Lower lobe of right lung (tissue), 2 donors: ENCODE results near the gene RAPGEF2. TPM values are rescaled to one million over a fixed set of nuclear protein-coding genes. Genes with fewer than 3 reads are reported as not detected.

Experiments
- ATAC-seq, 2 donors: fragments of 200-7000 bp; cut with Tn5 transposase; one replicate each; pipeline ENCODE4 v1.9.1; 2020 to 2022; ENCODE audit warnings: mild to moderate bottlenecking in 2 of 2, moderate library complexity in 2 of 2
- DNase-seq: peaks from one replicate; pipeline ENCODE4 v3.0.0-alpha.2; 2020
- H3K27ac ChIP-seq: fragments of 200-600 bp; one replicate; pipeline ENCODE4 v1.8.0; 2022
- H3K27me3 ChIP-seq: fragments of 200-600 bp; one replicate; pipeline ENCODE4 v1.8.0; 2022; ENCODE audit warnings: low read depth
- H3K36me3 ChIP-seq: fragments of 200-600 bp; one replicate; pipeline ENCODE4 v1.8.0; 2022; ENCODE audit warnings: mild to moderate bottlenecking
- H3K4me1 ChIP-seq: fragments of 200-600 bp; one replicate; pipeline ENCODE4 v1.8.0; 2022
- H3K4me3 ChIP-seq: fragments of 200-600 bp; one replicate; pipeline ENCODE4 v1.8.0; 2022; ENCODE audit warnings: mild to moderate bottlenecking
- H3K9me3 ChIP-seq: fragments of 200-600 bp; one replicate; pipeline ENCODE4 v1.8.0; 2022
- intact Hi-C: fragments of 100-400 bp; cut with DNase I; formaldehyde crosslinking; loops from one replicate; pipeline ENCODE4 v1.11.0; 2022
- total RNA-seq: library from RNA; stranded (reverse); fragmentation: NEBNext Ultra II Directional; extraction: Animal tissue kit (Norgen Biotek cat#: 25700); gene quantifications from one replicate; pipeline ENCODE4 v1.2.1, GENCODE V29; 2021
- TF ChIP-seq, protein P1 (sequence below): fragments of 200-600 bp; IDR thresholded peaks from one replicate; pipeline ENCODE4 v1.8.0; 2022; ENCODE audit warnings: antibody characterized with exemption, mild to moderate bottlenecking
- donor health status: DM: no; HTN: yes; CAD: no; lungs with severe emphysema.

The RAPGEF2 gene
- total RNA-seq, 1 donor from 2014 or later = 66.4 TPM

DNA sequence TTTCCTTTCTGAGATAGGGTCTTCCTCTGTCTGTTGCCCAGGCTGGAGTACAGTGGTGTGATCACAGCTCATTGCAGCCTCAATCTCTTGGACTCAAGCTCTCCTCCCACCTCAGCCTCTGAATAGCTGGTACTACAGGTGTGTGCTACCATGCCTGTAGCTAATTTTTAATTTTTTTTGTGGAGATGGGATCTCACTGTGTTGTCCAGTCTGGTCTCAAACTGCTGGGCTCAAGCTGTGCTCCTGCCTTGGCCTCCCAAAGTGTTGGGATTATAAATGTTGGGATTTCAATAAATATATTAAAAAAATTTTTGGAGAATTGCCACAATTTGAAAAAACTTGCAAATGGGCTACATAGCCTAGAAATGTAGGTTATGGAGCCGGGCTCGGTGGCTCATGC is 18.5 kb downstream of the RAPGEF2 start:
- Histone ChIP-seq H3K36me3 (no peaks in the 10 kb centered on the region), H3K4me3 (no peak overlapping the region), H3K27ac (no peak overlapping the region), H3K4me1 (peaks cover 7% of the 10 kb centered on the region), H3K27me3 (no peaks in the 10 kb centered on the region), H3K9me3 (no peaks in the 10 kb centered on the region)
- TF ChIP-seq, protein P1, sequence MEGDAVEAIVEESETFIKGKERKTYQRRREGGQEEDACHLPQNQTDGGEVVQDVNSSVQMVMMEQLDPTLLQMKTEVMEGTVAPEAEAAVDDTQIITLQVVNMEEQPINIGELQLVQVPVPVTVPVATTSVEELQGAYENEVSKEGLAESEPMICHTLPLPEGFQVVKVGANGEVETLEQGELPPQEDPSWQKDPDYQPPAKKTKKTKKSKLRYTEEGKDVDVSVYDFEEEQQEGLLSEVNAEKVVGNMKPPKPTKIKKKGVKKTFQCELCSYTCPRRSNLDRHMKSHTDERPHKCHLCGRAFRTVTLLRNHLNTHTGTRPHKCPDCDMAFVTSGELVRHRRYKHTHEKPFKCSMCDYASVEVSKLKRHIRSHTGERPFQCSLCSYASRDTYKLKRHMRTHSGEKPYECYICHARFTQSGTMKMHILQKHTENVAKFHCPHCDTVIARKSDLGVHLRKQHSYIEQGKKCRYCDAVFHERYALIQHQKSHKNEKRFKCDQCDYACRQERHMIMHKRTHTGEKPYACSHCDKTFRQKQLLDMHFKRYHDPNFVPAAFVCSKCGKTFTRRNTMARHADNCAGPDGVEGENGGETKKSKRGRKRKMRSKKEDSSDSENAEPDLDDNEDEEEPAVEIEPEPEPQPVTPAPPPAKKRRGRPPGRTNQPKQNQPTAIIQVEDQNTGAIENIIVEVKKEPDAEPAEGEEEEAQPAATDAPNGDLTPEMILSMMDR = no peak
- intact Hi-C loops = no loop called here
- ATAC-seq (no peak), DNase-seq (no peak)

DNA sequence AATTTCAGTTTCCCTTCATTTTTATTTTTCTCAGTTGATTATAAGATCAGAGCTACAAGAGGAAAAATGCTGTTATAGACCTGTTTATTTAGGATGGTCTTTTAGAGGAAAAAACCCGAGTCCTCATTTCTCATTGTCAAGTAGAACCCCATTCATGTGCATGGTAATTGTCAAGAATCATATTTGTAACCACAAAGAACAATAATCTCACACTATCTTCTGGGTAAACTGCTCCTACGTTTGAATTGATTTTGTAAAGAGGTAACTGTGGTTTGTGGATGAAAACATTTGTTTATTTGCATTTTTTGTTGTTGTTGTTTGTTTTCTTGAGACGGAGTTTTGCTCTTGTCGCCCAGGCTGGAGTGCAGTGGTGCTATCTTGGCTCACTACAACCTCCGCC is 23.8 kb downstream of the RAPGEF2 start:
- intact Hi-C loops = no loop called here
- no peak for DNase-seq
- no peak for ATAC-seq
- TF ChIP-seq, protein P1 = no peak
- no peaks in the 10 kb centered on the region for H3K36me3 ChIP-seq
- no peaks in the 10 kb centered on the region for H3K9me3 ChIP-seq
- H3K4me3 ChIP-seq = no peak overlapping the region
- H3K4me1 ChIP-seq = no peaks in the 10 kb centered on the region
- H3K27me3 ChIP-seq = no peaks in the 10 kb centered on the region
- no peak overlapping the region for H3K27ac ChIP-seq

DNA sequence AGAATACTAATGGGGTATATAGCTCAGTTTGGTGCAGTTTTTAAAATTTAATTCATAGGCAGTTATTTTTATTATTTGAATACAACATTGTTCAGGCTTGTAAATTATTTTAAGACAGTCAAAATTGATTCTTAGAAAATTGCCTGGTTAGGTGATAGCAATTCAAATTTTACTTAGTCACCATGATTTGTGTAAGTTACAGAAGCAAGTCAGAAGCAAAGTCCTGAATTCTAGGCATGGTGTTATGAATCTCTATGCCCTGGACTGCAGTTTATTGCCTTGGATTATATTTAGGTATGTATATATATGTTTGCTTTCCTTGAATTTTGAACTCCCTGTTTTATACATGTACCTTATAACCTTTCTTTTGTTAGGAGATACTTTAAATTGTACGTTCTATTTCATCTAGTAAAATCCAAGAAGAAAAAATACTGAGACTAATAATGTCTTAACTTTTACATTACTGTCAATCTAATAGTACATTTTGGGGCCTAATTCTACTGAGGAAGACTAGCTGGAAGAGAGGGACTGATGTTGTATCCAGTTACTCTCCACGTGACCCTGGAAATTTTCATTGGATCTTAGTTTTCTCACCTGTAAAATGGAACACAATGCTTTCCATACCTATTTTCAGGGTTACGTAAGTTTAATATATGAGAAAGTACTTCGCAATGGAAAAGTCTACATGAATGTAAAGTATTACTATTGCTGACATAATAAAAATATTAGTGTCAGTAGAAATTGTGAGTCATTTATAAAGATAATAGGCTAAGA is 25.1 kb downstream of the RAPGEF2 start:
- Histone ChIP-seq H3K27ac (no peak overlapping the region), H3K27me3 (no peaks in the 10 kb centered on the region), H3K4me3 (no peak overlapping the region), H3K36me3 (no peaks in the 10 kb centered on the region), H3K4me1 (no peaks in the 10 kb centered on the region), H3K9me3 (no peaks in the 10 kb centered on the region)
- no peak for ATAC-seq
- no peak for DNase-seq
- TF ChIP-seq, protein P1 = no peak
- intact Hi-C loops = no loop called here

DNA sequence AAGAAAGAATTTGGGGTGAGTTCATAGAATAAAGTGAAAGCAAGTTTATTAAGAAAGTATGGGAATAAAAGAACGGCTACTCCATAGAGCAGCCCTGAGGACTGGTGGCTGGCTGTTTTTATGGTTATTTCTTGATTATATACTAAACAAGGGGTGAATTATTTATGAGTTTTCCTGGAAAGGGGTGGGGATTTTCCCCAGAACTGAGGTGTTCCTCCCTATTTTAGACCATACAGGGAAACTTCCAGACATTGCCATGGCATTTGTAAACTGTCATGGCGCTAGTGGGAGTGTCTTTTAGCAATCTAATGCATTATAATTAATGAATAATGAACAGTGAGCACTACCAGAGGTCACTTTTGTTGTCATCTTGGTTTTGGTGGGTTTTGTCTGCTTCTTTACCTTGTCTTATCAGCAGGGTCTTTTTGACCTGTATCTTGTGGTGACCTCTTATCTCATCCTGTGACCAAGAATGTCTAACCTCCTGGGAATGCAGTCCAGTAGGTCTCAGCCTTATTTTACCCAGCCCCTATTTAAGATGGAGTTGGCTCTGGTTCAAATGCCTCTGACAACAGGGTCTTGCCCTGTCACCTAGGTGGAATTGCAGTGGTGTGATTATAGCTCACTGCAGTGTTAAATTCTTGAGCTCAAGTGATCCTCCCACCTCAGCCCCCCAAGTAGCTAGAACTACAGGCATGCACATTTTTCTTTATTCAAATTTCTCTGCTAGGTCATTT is 27.1 kb downstream of the RAPGEF2 start:
- no peaks in the 10 kb centered on the region for H3K27me3 ChIP-seq
- no peak for ATAC-seq
- TF ChIP-seq, protein P1 = no peak
- no peaks in the 10 kb centered on the region for H3K4me1 ChIP-seq
- DNase-seq = no peak
- H3K36me3 ChIP-seq = no peaks in the 10 kb centered on the region
- H3K9me3 ChIP-seq = no peaks in the 10 kb centered on the region
- H3K27ac ChIP-seq = no peak overlapping the region
- intact Hi-C loops = no loop called here
- H3K4me3 ChIP-seq = no peak overlapping the region

DNA sequence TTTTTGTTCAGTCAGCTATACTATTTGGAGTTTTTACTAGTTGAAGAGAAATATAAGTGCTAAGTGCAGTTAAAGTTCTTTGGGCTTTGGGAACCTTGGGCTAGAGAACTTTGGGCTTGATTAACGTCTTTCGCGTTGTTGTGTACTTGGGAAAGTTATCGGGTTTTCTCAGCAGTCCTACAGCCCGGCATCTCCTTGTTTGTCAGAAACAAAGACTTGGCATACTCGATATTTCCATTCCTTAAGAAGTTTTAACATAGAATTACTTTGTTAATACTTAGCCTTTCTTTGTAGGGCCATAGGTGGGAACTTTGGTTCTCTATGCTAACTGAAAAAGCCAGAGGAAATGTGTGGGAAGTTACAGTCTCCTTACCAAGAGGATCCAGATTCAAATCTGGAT is 28.7 kb downstream of the RAPGEF2 start:
- ATAC-seq = no peak
- Histone ChIP-seq H3K4me3 (no peak overlapping the region), H3K27ac (no peak overlapping the region), H3K27me3 (no peaks in the 10 kb centered on the region), H3K9me3 (no peaks in the 10 kb centered on the region), H3K4me1 (no peaks in the 10 kb centered on the region), H3K36me3 (no peaks in the 10 kb centered on the region)
- TF ChIP-seq, protein P1 = no peak
- no peak for DNase-seq
- intact Hi-C loops = no loop called here
